NCI-H2029 treated with DMSO at 0.1 percent for 48 hours (cell line): ENCODE data around the gene ERBB4.

Source experiments
- DNase-seq: peaks from one replicate; lab custom pipeline; 2025; lab: John Stamatoyannopoulos, UW

ERBB4 gene

DNA sequence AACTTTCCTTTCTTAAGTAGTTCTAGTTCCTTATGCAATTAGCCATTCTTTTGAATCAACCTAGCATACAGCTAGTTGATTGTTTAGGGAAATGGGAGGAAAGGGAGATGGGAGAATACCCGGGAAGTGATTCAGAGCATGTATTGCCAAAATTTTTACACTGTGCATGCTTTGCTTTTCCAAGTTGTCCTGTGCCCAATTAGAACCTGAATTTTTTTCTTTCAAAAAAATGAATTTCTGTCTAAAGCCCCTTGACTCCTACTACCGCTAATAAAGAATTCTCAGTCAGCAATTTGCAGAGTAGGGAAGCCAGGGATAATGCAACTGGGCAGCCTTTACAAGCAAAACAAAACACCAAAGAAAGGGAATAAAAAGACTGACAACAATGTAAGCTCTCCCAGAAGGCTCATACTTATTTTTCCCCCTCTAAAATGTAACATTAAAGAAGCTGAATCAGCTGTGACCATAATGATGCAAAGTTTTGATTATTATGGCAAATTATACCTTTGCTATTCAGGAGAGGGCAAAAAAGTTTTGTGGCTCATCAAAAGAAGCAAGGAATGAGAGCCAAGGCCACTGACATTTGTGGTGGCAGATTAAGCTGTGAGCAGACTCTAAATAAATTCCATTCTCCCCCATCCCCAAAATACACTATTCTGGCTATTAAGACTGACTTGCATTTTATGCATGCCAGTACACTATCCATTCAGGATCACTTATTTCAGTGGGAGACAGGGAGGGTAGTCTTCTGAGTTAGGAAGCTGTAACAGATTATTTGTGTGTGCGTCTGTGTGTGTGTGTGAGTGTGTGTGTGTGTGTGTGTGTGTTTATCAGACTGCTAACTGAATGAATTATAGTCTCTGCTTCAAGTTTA, 174.3 kb downstream of the ERBB4 start:
- DNase-seq: no peak

DNA sequence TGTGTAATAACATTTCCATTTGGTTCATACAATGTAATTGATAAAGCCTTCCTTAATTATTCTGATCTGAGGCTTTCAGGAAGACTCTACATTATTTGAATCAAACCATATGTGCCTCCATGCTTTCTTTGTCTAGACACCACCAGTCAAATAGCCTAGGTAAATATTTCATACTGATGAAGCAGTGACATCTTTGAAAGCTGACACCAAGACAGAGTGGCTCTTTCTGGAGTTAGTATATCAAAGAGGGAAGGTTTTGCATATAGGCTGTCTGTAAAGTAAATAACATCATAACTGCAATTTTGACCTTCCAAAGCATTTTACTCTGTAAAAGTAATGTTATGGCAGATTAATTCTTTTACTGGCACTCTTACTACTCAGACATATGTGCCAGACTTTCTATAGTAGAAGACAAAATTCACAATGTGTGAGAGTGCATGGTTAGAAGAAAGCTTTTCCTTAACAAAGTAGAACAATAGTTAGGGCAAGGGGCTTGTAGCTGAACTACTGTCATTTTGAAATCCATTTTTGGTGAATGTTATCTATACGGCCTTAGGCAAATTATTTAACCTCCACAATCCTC, 177.3 kb downstream of the ERBB4 start:
- no peak for DNase-seq

DNA sequence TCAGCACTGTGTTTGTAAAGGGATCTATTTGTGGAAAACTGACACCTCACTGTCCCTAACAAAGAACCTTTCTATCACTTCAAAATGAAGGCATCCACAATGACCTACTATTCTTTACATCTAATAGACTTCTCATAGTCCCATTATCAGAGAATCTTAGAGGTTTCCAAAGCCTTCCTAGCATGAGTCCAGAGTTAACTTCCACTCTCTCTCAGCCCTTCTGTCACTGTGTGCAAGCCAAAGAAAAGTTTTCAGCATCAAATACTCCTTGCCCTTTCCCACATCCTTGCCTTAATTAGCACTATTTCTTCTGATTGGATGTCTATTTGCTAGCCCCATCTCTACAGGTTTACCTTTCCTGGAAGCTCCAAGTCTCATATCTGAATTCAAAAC, 178.5 kb downstream of the ERBB4 start:
- DNase-seq: no peak

DNA sequence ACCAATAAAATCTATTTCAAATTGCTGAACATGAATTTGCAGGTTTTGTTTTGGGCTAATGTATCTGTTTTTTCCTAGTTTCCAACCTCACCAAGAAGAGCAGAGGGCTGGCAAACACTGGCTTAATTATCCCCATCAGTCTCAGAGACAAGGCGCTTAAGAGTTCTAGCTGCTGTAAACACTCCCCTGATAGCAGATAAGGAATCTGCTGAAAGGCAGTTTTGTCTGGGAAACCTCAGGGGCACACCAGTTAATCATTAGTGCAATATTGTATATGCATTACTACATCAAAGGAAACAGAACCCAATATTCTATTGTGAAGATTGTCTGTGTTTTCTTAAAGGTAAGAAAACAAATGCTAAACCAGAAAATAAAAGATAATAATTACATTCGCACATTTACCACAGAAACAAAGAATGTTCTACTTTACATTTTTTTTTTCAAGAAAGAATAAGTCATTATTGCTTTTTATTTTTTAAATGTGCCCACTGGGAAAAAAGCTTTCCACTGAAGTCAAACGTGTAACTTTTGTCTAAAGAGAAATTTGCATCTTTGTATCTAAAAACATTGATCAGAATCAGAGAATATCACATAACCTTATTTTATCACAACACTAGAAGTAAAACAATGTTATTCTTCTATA, 179.1 kb downstream of the ERBB4 start:
- DNase-seq: no peak

DNA sequence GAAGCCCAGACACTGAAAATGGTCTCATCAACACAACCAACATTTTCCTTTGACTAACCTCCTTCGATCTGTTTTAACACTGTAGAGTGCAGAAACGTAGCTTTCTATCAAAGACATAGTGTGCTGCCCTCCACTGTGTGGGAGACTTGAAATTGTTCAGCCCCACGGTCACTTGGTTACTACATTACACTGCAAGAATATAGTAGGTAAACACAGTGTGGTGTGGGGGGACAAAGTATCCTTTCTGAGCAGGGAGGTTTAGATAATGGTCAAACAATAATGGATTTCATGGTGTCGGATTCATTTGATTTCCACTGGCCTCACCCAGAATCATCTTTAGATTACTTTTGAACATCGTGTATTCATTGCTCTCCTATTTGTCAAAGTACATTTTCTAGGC, 181.0 kb downstream of the ERBB4 start:
- no peak for DNase-seq

DNA sequence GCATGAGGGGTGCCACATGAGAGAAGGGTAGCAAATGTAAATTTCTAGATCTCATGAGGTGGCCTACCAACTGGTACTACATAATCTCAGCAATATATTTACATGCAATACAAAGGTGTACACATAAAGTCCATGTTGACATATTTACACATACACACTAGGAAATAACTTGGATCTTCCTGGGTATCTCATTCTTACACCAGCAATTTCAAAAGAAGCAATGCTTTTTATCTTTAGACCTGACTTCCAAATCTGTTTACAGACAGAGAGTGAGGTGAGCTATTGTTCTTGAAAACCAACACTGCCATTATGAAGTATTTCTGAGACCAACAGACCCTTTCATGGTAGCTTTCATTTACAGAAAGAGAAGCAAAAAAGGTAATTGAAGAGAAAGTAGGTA, 184.2 kb downstream of the ERBB4 start:
- no peak for DNase-seq

DNA sequence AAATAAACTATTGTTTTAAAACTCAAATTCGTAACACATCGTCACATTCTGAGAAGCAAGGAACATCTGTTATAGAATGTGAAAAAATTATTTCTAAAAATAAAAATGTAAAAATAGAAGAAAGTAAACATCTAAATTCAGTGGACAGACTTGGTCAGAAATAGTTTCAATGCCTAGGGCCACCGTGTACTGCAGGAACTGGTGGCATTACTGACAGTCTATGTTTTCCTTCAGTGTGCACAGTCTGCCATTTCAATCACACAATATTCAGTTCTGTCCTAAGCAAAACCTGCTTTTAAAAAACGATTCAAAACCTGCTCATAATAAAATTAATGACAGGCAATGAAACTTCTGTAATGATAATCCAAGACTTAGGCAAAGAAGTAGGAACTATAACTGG, 190.1 kb downstream of the ERBB4 start:
- DNase-seq: no peak

DNA sequence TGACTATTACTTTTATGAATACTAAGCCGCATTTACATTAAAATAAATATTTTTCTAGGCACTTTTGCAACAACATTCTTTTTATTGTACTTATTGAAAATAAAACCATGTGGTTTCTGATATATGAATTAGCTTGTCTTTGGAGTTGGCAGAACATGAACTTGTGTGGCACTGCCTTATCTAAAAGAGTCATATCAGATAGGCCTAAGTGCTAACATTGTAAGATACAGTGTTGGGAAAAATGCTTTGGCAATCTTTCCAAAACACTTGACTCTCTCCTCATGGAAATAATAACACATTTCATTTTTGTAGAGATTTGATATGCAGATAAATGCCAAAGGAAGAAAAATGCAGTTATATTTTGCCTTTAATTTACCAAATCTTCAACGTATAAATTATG, 191.7 kb downstream of the ERBB4 start:
- DNase-seq: no peak

DNA sequence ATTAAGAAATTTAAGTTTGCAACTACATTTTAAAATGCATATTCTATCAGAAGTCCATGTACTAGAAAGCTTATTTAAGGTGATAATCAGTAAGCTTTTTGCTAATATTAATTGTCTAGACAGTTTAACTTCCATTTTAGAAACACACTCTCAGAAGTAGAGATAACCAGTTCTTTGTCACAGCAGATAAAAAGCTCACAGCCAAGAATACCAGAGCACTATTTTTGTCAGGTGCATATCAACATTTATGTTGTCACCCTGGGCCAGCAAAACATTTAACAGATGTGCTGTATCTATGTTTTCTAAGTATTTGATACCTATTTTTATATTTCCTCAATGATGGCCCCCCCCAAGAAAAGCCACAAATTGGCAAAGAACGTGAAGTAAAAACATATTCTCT, 192.6 kb downstream of the ERBB4 start:
- no peak for DNase-seq

DNA sequence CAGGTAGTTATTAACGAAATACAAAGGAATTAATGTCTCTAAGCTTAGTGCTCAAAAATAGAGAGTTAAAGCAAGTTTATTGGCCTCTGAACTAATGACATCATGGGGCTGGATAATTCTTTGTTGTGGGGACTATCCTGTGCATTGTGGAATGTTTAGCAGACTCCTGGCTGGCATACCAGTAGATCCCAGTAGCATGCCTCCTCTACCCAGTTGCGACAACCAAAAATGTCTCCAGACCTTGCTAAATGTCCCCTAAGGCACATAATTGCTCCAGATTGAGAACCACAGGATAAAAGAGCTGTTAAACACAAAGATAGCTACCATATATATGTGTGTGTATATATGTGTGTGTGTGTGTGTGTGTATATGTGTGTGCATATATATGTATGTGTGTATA, 194.5 kb downstream of the ERBB4 start:
- no peak for DNase-seq

DNA sequence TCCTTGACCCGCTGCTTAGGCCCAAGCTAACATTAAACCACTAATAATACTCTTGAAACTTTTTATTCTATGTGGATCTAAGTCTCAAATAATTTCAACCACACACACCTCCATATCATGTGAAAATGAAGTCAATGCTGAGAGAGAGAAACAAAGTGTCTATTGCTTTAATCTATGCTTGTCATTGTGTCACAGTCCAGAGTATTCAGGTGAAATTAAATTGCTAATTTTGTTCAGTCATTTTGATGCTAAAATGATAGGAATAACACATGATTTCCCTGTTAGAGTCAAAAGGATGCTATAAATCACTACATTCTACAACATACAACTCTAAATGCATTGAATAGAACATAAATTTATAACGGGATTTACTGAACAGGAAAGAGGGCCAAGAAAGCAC, 195.4 kb downstream of the ERBB4 start:
- no peak for DNase-seq

DNA sequence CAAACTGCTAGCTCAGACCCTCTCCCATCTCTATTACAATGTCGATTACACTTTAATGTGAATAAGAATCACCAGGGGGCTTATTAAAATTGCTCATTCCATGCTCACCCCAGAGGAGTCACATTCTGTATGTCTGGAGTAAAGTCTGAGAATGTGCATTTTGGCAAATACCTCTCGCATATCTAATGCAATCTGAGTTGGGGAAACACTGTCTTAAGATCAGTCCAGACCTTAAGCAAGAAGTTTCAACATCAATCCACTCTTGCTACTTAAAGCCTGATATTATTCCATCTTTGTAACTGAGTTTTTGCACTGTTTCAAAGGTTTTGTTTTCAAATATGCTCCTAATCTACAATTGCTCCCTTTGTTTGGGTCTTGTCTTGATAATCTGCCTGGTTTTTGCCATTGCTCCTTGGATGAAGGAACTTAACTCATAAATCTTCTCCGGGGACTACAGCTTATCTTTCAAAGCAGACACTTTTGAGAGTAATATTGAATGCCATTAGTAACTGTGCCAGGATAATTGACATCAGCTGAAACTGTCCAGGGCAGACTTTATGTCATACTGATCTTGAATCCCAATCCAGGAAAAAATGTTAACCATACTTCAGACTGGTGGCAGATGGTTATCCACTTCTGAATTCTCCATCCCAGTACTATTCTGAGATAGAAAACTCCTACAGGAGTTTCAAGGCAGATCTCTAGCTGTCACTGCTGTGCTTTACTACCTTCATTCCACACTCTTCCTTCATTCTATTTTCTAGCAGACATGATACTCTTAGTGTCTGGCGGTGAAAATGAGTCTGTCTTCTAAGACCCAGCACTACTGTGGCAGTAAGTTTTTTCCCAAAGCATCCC, 200.9 kb downstream of the ERBB4 start:
- no peak for DNase-seq

DNA sequence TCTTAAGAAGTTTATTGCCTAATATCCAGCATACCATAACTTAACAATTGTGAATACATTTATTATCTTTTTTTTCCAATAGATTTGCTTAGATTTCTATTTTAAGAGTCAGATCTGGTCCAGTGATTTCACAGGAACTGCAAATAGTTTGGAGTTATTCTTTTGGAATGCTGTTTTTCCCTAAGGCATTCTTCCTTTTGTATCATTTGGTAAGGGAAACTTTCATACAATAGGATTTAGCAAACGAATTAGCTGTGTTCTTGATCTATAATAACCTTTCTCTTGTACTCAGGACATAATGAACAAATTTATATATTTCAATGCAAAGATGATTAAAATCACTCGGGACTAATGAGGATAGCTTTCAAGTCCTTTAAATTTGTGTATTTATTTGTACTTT, 201.6 kb downstream of the ERBB4 start:
- no peak for DNase-seq

DNA sequence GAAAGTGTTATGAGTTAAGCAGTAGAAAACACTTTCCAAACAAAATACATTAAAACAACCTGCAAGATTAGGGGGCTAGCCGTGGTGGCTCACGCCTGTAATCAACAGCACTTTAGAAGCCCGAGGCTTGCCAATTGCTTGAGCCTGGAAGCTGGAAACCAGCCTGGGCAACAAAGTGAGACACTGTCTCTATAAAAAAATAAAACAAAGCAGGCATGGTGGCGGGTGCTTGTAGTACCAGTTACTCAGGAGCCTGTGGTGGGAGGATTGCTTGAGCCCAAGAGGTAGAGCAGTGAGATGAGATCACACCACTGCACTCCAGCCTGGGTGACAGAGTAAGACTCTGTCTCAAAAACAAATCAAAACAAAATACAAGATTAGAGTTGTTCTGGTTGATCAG, 208.3 kb downstream of the ERBB4 start:
- DNase-seq: no peak

DNA sequence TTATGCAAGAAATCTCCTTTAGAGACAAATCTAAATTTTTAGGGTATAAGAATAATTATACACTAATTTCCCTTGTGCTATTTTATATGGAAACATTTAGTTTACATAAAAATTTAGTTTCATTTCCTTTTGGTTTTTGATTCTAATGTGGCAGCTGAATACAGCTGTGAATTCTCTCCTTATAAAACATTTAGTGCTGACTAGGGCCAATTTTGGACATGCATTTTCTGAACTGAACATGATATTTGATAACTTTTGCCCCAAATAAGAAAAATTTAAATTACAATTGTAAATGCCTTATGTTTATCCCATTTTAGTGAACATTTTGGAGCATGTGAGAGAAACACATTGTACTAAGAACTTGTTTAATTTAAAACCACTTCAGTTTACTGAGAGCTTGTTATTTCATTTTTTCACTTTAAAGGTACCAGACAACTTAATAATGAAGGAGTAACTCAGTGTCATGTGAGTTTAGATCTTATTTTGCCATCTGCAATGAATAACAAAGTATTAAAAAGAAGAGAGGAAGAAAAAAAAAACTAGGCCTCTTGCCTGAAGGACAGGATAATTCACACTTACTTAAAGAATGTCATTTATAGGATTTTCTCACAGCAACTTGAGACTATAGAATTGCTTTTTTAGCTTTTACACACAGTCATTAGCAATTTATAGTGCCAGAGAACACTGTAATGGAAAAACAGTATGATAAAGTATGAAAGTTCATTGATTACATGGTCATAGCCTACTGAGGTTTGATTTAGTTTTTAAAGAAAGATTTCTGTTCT, 209.7 kb downstream of the ERBB4 start:
- no peak for DNase-seq

DNA sequence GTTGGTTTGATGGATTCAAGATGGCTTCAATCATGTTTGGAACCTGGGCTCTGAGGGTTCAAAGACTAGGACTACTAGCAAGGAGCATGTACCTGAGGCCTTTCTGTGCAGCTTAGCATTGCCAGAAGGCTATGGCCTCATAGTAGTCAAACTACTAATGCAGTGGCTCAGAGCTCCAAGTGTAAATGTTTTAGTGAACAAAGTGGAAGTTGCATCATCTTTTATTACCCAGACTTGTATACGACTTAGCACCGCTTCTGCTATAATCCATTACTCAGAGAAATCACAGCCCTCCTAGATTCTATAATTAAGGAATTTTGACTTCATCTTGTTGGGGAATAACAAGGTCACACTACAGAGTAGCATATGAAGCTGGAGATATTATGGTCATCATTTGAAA, 210.5 kb downstream of the ERBB4 start:
- no peak for DNase-seq

DNA sequence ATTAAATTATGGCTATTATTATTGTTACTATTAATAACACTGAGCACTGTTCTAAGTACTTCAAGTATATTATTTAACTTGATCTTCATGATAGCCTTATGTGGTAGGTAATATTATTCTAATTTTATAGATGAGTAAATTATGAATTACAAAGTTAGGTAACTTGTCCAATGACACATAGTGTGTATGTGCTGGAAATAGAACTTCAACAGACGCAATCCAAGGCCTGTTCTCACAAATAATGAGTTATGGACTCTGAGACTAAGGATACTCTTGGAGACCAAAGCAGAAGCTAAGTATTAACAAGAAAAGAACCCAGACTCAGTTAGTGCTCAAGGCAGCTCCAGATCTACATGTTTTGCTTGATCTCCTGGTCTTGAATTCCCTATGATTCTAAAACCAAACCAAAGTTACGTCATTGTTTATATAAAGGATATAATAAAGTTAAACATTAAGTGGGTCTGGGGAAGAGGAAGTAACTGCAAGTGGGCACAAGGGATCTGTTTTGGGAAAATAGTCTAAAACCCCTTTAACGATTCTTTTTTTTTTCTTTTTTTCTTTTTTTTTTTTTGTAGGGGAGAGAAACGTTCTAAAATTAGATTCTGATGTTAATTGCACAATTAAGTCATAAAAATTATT, 211.3 kb downstream of the ERBB4 start:
- no peak for DNase-seq

DNA sequence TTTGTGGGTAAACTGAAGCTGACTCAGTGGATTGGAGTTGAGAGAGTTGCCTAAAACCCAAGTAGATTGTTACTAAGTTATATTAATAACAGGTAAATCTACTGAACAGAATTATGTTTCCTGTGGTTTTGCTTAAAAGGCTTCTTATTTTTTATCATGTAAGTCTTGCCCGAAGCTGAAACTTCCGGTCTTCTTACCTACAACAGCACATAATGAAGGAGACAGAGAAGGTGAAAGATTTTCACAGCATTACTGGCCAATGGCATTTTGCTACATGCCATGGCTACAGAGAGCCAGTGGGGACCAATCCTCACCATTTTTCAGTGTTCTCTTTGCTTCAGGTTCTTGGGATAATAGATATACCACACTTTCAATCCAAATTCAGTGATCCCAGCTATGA, 220.0 kb downstream of the ERBB4 start:
- no peak for DNase-seq

DNA sequence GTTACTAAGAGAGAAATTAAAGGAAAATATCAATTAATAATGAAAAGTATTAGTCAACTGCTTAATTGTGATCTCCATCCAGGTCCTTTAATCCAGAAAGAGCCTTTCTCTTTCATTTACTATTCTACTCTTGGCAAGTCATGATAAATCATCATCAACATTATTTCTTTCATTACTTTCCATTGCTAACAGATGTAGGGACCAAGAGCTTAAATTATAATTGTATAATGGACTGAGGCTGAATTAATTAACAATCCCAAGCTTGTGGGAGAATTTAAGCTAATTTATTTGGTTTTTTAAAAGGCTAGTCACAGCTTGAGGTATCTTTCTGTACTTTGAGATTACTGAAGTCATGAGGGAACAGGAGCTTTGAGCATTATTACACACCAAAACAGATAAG, 223.9 kb downstream of the ERBB4 start:
- no peak for DNase-seq

DNA sequence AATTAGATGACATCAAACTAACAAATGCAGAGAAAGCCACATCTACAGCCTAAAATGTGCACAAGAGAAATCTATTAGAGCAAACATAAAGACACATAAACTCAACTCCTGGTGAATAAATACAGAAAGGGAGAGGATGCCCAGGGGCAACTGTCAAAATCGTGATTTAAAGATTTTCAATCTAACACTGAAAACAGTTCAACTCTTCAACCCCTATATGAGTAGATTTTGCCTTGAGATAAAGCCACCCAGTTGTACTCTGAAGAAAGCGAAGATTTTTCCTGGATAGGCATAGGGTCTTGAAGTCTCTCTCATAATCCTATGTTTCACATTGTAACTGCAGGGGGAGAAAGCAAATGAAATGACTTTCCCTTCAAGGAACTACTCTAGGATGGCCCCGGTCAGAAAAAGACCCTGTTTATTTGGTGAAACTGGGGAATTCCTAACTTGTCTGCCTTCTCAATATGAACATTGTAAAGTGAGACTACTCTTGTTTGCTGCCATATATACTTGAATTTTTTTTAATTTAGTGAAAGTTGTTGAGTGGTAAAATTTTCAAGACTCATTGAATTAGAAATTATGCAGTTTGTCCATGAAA, 226.7 kb downstream of the ERBB4 start:
- no peak for DNase-seq

DNA sequence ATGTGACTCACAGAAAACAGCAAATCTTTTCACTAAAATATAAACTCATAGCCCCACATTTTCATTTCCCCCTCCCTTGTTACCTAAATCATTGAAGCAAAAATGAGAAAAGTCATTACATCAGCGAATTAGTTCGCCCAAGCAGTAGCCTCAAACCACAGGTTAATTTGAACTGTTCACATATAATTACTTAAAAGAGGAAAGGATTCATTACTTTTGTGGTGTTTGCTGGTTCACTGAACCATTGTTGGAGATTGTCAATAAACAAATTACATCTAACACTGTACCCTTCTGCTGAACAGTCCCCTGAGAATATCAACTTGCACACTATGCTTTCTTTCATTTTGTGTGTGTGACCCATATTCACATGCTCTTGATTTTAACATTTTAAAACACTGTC, 238.7 kb downstream of the ERBB4 start:
- DNase-seq: no peak
